ENCODE measurements around the gene FOXO3. TPM values are rescaled to one million over a fixed set of nuclear protein-coding genes. Genes with fewer than 3 reads are reported as not detected.

FOXO3 gene
- total RNA-seq, 1 donor from 2014 or later: 37.3 TPM

DNA sequence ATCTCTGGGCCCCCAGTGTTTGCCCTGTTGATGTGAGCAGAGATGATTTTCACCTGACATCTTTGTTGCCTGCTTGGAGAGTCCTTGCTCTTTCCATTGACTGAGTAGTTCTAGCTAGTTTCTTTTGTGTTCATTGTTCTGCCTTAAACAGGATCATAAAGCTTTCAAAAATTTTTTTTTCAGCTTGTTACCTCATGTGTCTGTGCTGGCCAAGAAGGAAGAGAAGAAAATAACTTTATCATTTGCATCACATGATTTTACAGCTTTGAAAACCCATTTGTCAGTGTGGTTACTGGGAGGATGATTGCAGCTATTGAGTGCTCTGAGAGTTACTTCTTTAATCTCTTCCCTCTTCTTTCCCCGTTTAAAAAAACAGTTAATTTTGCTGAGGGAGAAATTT lies 16.0 kb downstream of the FOXO3 start:
- Mint-ChIP-seq H3K4me3 (ENCODE audit: unreplicated experiment) (no peak overlapping the region), H3K4me1 (ENCODE audit: low read depth, unreplicated experiment) (peaks cover 45% of the 10 kb centered on the region), H3K27me3 (ENCODE audit: low read depth, unreplicated experiment) (no peaks in the 10 kb centered on the region), H3K27ac (ENCODE audit: unreplicated experiment) (no peak overlapping the region), H3K9me3 (ENCODE audit: unreplicated experiment) (no peaks in the 10 kb centered on the region), H3K36me3 (ENCODE audit: low read depth, unreplicated experiment) (peaks cover 13% of the 10 kb centered on the region)
- Histone ChIP-seq H3K27me3 (ENCODE audit: insufficient read depth, low read length) (no peaks in the 10 kb centered on the region), H3K9me3 (ENCODE audit: insufficient read depth, low read depth, low read length) (no peaks in the 10 kb centered on the region), H3K4me2 (ENCODE audit: low read length) (no peak overlapping the region), H3K9ac (ENCODE audit: low read length) (no peak overlapping the region), H3K79me2 (ENCODE audit: insufficient read depth, low read length) (peaks cover 84% of the 10 kb centered on the region), H2AFZ (ENCODE audit: low read depth, low read length) (no peak overlapping the region), H3K36me3 (ENCODE audit: insufficient read depth, low read length) (no peaks in the 10 kb centered on the region), H3K27ac (ENCODE audit: low read depth, low read length) (no peak overlapping the region), H3K4me3 (ENCODE audit: insufficient read depth, low read depth, low read length) (no peak overlapping the region), H4K20me1 (ENCODE audit: insufficient read depth, low read length) (peaks cover 64% of the 10 kb centered on the region), H3K4me1 (ENCODE audit: insufficient read depth, low read length) (peaks cover 25% of the 10 kb centered on the region)
- no peak for FAIRE-seq
- TF ChIP-seq, protein P1, sequence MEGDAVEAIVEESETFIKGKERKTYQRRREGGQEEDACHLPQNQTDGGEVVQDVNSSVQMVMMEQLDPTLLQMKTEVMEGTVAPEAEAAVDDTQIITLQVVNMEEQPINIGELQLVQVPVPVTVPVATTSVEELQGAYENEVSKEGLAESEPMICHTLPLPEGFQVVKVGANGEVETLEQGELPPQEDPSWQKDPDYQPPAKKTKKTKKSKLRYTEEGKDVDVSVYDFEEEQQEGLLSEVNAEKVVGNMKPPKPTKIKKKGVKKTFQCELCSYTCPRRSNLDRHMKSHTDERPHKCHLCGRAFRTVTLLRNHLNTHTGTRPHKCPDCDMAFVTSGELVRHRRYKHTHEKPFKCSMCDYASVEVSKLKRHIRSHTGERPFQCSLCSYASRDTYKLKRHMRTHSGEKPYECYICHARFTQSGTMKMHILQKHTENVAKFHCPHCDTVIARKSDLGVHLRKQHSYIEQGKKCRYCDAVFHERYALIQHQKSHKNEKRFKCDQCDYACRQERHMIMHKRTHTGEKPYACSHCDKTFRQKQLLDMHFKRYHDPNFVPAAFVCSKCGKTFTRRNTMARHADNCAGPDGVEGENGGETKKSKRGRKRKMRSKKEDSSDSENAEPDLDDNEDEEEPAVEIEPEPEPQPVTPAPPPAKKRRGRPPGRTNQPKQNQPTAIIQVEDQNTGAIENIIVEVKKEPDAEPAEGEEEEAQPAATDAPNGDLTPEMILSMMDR (IDR thresholded peaks at IDR 0.05; ENCODE audit: insufficient read depth, low read depth, low read length): no peak
- no peak for TF ChIP-seq EZH2 (IDR thresholded peaks at IDR 0.05; ENCODE audit: insufficient read depth, low read length)
- DNase-seq (ENCODE audit: low read depth): no peak

DNA sequence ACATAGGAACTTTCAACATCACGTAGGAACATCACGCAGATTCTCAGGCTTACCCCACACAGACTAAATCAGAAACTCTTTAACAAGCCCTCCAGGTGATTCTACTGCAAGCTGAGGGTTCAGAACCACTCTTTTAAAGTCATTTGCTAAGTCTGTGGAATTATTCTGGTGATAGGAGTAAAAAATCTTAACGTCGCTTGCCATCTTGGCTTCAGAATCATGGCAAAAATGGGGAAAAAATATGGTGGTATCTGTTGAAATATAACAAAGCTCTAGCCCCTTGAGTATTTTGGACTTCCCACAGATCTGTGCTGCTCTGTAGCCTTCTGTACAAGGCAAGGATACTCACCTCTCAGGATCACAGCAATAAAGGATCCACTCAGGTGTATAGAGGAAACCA lies 17.4 kb downstream of the FOXO3 start:
- no peak for TF ChIP-seq EZH2 (IDR thresholded peaks at IDR 0.05; ENCODE audit: insufficient read depth, low read length)
- TF ChIP-seq, protein P1 (IDR thresholded peaks at IDR 0.05; ENCODE audit: insufficient read depth, low read depth, low read length): no peak
- Histone ChIP-seq H3K4me2 (ENCODE audit: low read length) (peak overlapping the region; percentile 32), H3K4me3 (ENCODE audit: insufficient read depth, low read depth, low read length) (no peak overlapping the region), H3K79me2 (ENCODE audit: insufficient read depth, low read length) (peaks cover 86% of the 10 kb centered on the region), H3K9ac (ENCODE audit: low read length) (no peak overlapping the region), H4K20me1 (ENCODE audit: insufficient read depth, low read length) (peaks cover 67% of the 10 kb centered on the region), H3K4me1 (ENCODE audit: insufficient read depth, low read length) (peaks cover 39% of the 10 kb centered on the region), H3K36me3 (ENCODE audit: insufficient read depth, low read length) (no peaks in the 10 kb centered on the region), H2AFZ (ENCODE audit: low read depth, low read length) (no peak overlapping the region), H3K27ac (ENCODE audit: low read depth, low read length) (peak overlapping the region; percentile 1), H3K9me3 (ENCODE audit: insufficient read depth, low read depth, low read length) (no peaks in the 10 kb centered on the region), H3K27me3 (ENCODE audit: insufficient read depth, low read length) (no peaks in the 10 kb centered on the region)
- Mint-ChIP-seq H3K27me3 (ENCODE audit: low read depth, unreplicated experiment) (no peaks in the 10 kb centered on the region), H3K27ac (ENCODE audit: unreplicated experiment) (peak overlapping the region; percentile 59), H3K4me3 (ENCODE audit: unreplicated experiment) (no peak overlapping the region), H3K36me3 (ENCODE audit: low read depth, unreplicated experiment) (peaks cover 13% of the 10 kb centered on the region), H3K4me1 (ENCODE audit: low read depth, unreplicated experiment) (peaks cover 58% of the 10 kb centered on the region), H3K9me3 (ENCODE audit: unreplicated experiment) (no peaks in the 10 kb centered on the region)
- DNase-seq (ENCODE audit: low read depth): no peak
- FAIRE-seq: no peak

DNA sequence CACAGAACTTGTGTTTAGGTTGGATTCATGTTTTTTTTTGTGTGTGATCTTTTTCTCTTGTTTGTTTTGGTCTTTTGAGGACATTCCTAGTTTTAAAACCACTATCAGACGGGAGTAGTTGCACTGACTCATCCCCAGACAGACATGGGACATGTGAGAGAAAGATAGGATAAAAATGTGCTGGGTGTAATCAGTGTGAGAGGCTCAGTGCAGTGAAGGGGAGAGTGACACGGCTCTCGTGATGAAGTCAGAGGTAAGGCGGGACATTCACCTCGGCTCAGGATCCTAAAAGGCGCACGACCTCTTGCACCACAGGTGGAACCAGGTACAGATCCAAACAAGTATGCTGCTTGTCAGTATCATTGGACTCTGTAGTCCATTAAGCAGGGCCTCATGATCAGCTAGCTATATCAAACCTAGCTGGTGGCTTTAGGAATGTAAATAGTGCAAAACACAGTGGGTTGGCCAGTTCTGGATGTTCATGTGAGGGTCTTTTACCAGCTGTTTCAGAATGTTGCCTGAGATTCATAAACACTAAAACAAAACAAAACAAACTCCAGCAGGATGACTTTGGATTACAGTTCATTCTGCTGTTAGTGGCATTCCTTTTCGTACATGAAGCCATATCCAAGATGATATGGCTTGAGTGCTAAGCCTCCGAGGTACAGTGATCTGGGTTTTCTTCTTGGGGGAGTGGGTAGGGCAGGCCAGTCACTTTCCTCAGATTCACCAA lies 18.0 kb downstream of the FOXO3 start:
- Histone ChIP-seq H3K27me3 (ENCODE audit: insufficient read depth, low read length) (no peaks in the 10 kb centered on the region), H3K4me2 (ENCODE audit: low read length) (peak overlapping the region; percentile 32), H3K9ac (ENCODE audit: low read length) (peak overlapping the region; percentile 2), H3K36me3 (ENCODE audit: insufficient read depth, low read length) (no peaks in the 10 kb centered on the region), H3K79me2 (ENCODE audit: insufficient read depth, low read length) (peaks cover 89% of the 10 kb centered on the region), H3K4me1 (ENCODE audit: insufficient read depth, low read length) (peaks cover 42% of the 10 kb centered on the region), H2AFZ (ENCODE audit: low read depth, low read length) (no peak overlapping the region), H4K20me1 (ENCODE audit: insufficient read depth, low read length) (peaks cover 73% of the 10 kb centered on the region), H3K9me3 (ENCODE audit: insufficient read depth, low read depth, low read length) (no peaks in the 10 kb centered on the region), H3K27ac (ENCODE audit: low read depth, low read length) (peak overlapping the region; percentile 14), H3K4me3 (ENCODE audit: insufficient read depth, low read depth, low read length) (no peak overlapping the region)
- H3K4me1 Mint-ChIP-seq (ENCODE audit: low read depth, unreplicated experiment): peaks cover 59% of the 10 kb centered on the region
- H3K36me3 Mint-ChIP-seq (ENCODE audit: low read depth, unreplicated experiment): peaks cover 11% of the 10 kb centered on the region
- no peaks in the 10 kb centered on the region for H3K27me3 Mint-ChIP-seq (ENCODE audit: low read depth, unreplicated experiment)
- FAIRE-seq (peak; percentile 54), DNase-seq (ENCODE audit: low read depth) (peak; percentile 78)
- peak overlapping the region; percentile 12 for H3K4me3 Mint-ChIP-seq (ENCODE audit: unreplicated experiment)
- H3K9me3 Mint-ChIP-seq (ENCODE audit: unreplicated experiment): no peaks in the 10 kb centered on the region
- H3K27ac Mint-ChIP-seq (ENCODE audit: unreplicated experiment): peak overlapping the region; percentile 59
- no peak for TF ChIP-seq EZH2 (IDR thresholded peaks at IDR 0.05; ENCODE audit: insufficient read depth, low read length)
- TF ChIP-seq, protein P1 (IDR thresholded peaks at IDR 0.05; ENCODE audit: insufficient read depth, low read depth, low read length): no peak
